Panc1 (cell line): Measurements from ENCODE around the gene C17orf50. TPM values are rescaled to one million over a fixed set of nuclear protein-coding genes. Genes with fewer than 3 reads are reported as not detected.

Experiments
- ATAC-seq: fragments of 200-7000 bp; cut with Tn5 transposase; 2 replicates; pipeline ENCODE4 v1.9.1; 2020; ENCODE audit warnings: mild to moderate bottlenecking, moderate library complexity
- BruUV-seq: library from RNA; stranded (reverse); fragments of 400-500 nt; replicated peaks from 2 replicates; lab custom pipeline; 2021; lab: Mats Ljungman, UMichigan
- CTCF ChIA-PET: fragments of 300-600 bp; sonication (Branson Sonifier 250); formaldehyde crosslinking; loops from one replicate; lab custom pipeline; 2022; ENCODE audit warnings: antibody characterized with exemption; lab: Charles Lee
- POLR2A ChIA-PET: fragments of 300-600 bp; sonication (Branson Sonifier 250); formaldehyde crosslinking; loops from one replicate; lab custom pipeline; 2022; ENCODE audit warnings: antibody characterized with exemption; lab: Charles Lee
- DNase-seq: peaks from one replicate; pipeline ENCODE4 v3.0.0-alpha.2; 2010; ENCODE audit warnings: low read depth, low spot score
- H3K27ac ChIP-seq: 2 replicates; pipeline ENCODE4 v1.5.1; 2011; ENCODE audit warnings: mild to moderate bottlenecking, low read length, inconsistent platforms
- H3K27me3 ChIP-seq: fragments of 200-500 bp; sonication (Bioruptor generic); 2 replicates; pipeline ENCODE4 v1.6.0; 2014; ENCODE audit warnings: low read length, inconsistent platforms; ENCODE audit not compliant: control insufficient read depth, insufficient read depth
- H3K36me3 ChIP-seq: fragments of 200-500 bp; sonication (Bioruptor generic); 2 replicates; pipeline ENCODE4 v1.5.1; 2014; ENCODE audit warnings: inconsistent platforms, mild to moderate bottlenecking, low read length, moderate library complexity; ENCODE audit not compliant: control insufficient read depth, insufficient read depth
- H3K4me1 ChIP-seq: 2 replicates; pipeline ENCODE4 v1.5.1; 2011; ENCODE audit warnings: inconsistent platforms, mild to moderate bottlenecking, low read length, moderate library complexity; ENCODE audit not compliant: control insufficient read depth, insufficient read depth
- H3K4me3 ChIP-seq, 2 experiments: 2 replicates each; pipeline ENCODE4 v1.5.1; 2011 to 2012; ENCODE audit warnings: low read depth in 2 of 2, low read length in 2 of 2, mild to moderate bottlenecking in 2 of 2, inconsistent platforms in 1 of 2, moderate library complexity in 1 of 2
- H3K9me3 ChIP-seq: fragments of 200-500 bp; sonication (Bioruptor generic); 2 replicates; pipeline ENCODE4 v1.5.1; 2014; ENCODE audit warnings: low read depth, mild to moderate bottlenecking, inconsistent platforms, low read length, moderate library complexity; ENCODE audit not compliant: control insufficient read depth, insufficient read depth
- POLR2AphosphoS5 ChIP-seq: IDR thresholded peaks from 2 replicates; pipeline ENCODE4 v1.6.1; 2012; ENCODE audit warnings: mild to moderate bottlenecking, low read depth, low read length, moderate library complexity
- SIN3A ChIP-seq: IDR thresholded peaks from 2 replicates; pipeline ENCODE4 v1.6.1; 2012; ENCODE audit warnings: low read depth, mild to moderate bottlenecking, low read length, moderate library complexity, borderline replicate concordance; ENCODE audit not compliant: insufficient read depth
- TCF7L2 ChIP-seq: IDR thresholded peaks from 2 replicates; pipeline ENCODE4 v1.6.1; 2011; ENCODE audit warnings: mild to moderate bottlenecking, low read depth, low read length, inconsistent platforms
- in situ Hi-C: cut with HindIII; loops from 2 replicates; pipeline ENCODE4 v1.10.0; 2016; ENCODE audit warnings: low sequenced_read_pairs, low pct_unique_long_range_greater_than_20kb
- intact Hi-C: fragments of 100-400 bp; cut with micrococcal nuclease; formaldehyde crosslinking; loops from one replicate; pipeline ENCODE4 v1.10.0; 2022; ENCODE audit not compliant: unreplicated experiment
- total RNA-seq: library from RNA; stranded (reverse); gene quantifications from one replicate; pipeline ENCODE4 v1.2.1, GENCODE V29; 2021; ENCODE audit not compliant: unreplicated experiment
- TF ChIP-seq, protein P1 (sequence below): fragments of 450-650 bp; IDR thresholded peaks from 2 replicates; pipeline ENCODE4 v1.5.1; 2017; ENCODE audit warnings: mild to moderate bottlenecking
- TF ChIP-seq, protein P2 (sequence below), 2 experiments: IDR thresholded peaks; 2 replicates each; pipeline ENCODE4 v1.6.1; 2011 to 2012; ENCODE audit warnings: low read depth in 2 of 2, control low read depth in 1 of 2, low read length in 1 of 2, mild to moderate bottlenecking in 1 of 2, moderate library complexity in 1 of 2; ENCODE audit not compliant: insufficient read depth in 1 of 2

Gene C17orf50
- total RNA-seq, 1 experiment from 2014 or later, result not detected

DNA sequence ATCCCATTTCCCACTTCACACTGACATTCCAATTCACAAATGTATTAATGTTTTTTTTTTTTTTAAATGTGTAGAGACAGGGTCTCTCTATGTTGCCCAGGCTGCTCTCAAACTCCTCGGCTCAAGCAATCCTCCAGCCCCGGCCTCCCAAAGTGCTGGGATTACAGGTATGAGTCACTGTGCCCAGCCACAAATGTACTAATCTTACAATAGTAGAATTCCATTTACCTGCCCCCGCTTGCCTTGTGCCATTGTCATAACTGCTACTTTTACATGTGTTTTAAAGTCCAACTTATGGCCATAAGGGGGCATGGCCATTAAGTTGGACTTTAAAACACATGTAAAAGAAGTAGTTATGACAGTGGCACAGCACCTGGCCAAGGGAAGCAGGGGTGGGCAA, 30.2 kb downstream of the C17orf50 start:
- peaks cover 29% of the 10 kb centered on the region for H3K4me1 ChIP-seq

DNA sequence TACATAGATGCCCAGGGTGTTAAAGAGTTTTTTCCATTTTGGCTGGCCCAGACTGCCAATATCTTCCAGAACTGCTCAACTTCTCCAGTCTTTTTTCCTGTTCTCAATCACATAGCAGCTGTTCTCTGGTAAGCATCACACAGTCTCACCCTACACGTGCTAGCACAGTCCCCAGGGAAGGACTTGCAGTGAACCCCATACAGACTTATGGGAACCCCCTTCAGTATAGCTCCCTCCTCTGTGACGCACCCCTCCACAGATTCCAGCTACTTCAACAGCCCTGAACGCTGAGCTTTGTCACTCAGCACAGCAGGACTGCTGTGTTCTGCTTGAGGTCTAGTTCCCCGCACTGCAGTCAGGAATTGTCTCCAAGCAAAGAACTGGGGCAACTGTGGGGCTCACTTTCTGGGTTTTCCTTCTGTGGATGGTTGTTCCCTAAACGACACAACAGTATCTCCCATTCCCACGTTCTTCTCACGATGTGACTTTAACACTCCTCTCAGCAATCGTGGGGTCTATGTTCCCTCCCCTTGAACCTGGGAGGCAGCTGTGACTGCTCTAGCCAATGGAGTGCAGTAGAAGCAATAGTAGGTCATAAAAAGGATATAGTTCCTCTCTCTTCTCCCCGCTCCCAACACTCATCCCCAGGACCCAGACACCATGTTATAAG, 31.1 kb downstream of the C17orf50 start:
- CTCF ChIA-PET, result interaction anchor here (1.7 kb wide), 1 partner anchor 28 kb away, joined by 5 read pairs; no protein-coding TSS in a partner anchor
- H3K27ac ChIP-seq, result no peak overlapping the region
- TF ChIP-seq, protein P1, sequence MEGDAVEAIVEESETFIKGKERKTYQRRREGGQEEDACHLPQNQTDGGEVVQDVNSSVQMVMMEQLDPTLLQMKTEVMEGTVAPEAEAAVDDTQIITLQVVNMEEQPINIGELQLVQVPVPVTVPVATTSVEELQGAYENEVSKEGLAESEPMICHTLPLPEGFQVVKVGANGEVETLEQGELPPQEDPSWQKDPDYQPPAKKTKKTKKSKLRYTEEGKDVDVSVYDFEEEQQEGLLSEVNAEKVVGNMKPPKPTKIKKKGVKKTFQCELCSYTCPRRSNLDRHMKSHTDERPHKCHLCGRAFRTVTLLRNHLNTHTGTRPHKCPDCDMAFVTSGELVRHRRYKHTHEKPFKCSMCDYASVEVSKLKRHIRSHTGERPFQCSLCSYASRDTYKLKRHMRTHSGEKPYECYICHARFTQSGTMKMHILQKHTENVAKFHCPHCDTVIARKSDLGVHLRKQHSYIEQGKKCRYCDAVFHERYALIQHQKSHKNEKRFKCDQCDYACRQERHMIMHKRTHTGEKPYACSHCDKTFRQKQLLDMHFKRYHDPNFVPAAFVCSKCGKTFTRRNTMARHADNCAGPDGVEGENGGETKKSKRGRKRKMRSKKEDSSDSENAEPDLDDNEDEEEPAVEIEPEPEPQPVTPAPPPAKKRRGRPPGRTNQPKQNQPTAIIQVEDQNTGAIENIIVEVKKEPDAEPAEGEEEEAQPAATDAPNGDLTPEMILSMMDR, result no peak
- TF ChIP-seq, protein P2, sequence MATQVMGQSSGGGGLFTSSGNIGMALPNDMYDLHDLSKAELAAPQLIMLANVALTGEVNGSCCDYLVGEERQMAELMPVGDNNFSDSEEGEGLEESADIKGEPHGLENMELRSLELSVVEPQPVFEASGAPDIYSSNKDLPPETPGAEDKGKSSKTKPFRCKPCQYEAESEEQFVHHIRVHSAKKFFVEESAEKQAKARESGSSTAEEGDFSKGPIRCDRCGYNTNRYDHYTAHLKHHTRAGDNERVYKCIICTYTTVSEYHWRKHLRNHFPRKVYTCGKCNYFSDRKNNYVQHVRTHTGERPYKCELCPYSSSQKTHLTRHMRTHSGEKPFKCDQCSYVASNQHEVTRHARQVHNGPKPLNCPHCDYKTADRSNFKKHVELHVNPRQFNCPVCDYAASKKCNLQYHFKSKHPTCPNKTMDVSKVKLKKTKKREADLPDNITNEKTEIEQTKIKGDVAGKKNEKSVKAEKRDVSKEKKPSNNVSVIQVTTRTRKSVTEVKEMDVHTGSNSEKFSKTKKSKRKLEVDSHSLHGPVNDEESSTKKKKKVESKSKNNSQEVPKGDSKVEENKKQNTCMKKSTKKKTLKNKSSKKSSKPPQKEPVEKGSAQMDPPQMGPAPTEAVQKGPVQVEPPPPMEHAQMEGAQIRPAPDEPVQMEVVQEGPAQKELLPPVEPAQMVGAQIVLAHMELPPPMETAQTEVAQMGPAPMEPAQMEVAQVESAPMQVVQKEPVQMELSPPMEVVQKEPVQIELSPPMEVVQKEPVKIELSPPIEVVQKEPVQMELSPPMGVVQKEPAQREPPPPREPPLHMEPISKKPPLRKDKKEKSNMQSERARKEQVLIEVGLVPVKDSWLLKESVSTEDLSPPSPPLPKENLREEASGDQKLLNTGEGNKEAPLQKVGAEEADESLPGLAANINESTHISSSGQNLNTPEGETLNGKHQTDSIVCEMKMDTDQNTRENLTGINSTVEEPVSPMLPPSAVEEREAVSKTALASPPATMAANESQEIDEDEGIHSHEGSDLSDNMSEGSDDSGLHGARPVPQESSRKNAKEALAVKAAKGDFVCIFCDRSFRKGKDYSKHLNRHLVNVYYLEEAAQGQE (IDR thresholded peaks at IDR 0.05; ENCODE audit: insufficient read depth in 1 of 2, low read depth in 2 of 2, low read length in 1 of 2), result no peak
- POLR2A ChIA-PET, result no interaction called here
- DNase-seq (no peak), ATAC-seq (no peak)
- no peak overlapping the region for H3K4me3 ChIP-seq
- H3K27me3 ChIP-seq, result peaks cover 9% of the 10 kb centered on the region
- intact Hi-C loops (no loop called here), in situ Hi-C loops (no loop called here)
- H3K36me3 ChIP-seq, result no peaks in the 10 kb centered on the region
- H3K9me3 ChIP-seq, result no peaks in the 10 kb centered on the region
- peaks cover 26% of the 10 kb centered on the region for H3K4me1 ChIP-seq
- no TSS peak for BruUV-seq

More for the DNA sequence above, 30.2 kb downstream of the C17orf50 start:
- in situ Hi-C loops, result no loop called here
- Histone ChIP-seq H3K4me3 (no peak overlapping the region), H3K9me3 (no peaks in the 10 kb centered on the region), H3K36me3 (no peaks in the 10 kb centered on the region), H3K27ac (no peak overlapping the region), H3K27me3 (peaks cover 2% of the 10 kb centered on the region; the same call in 1 of the 2 replicates)
- no TSS peak for BruUV-seq
- CTCF ChIA-PET, result no interaction called here
- DNase-seq (no peak), ATAC-seq (no peak)
- POLR2A ChIA-PET, result no interaction called here
- intact Hi-C loops, result no loop called here
- no peak for TF ChIP-seq TCF7L2
- TF ChIP-seq, protein P1, result no peak
- TF ChIP-seq POLR2AphosphoS5, result no peak
- no peak for TF ChIP-seq SIN3A
- TF ChIP-seq, protein P2 (IDR thresholded peaks at IDR 0.05; ENCODE audit: insufficient read depth in 1 of 2, low read depth in 2 of 2, low read length in 1 of 2), result no peak
